Glutamatergic neuron (in vitro differentiated cells): ENCODE results near the gene HS6ST1. TPM values are rescaled to one million over a fixed set of nuclear protein-coding genes. Genes with fewer than 3 reads are reported as not detected.

Source experiments
- DNase-seq: peaks from one replicate; pipeline ENCODE4 v3.0.0; 2022
- H3K27ac Mint-ChIP-seq: one replicate; pipeline ENCODE4 v1.8.0; 2020; ENCODE audit warnings: mild to moderate bottlenecking, mixed read lengths, inconsistent platforms; ENCODE audit not compliant: unreplicated experiment
- H3K27me3 Mint-ChIP-seq: one replicate; pipeline ENCODE4 v1.8.0; 2020; ENCODE audit warnings: mild to moderate bottlenecking, moderate library complexity, mixed read lengths, inconsistent platforms; ENCODE audit not compliant: unreplicated experiment
- H3K36me3 Mint-ChIP-seq: one replicate; pipeline ENCODE4 v1.8.0; 2020; ENCODE audit warnings: mild to moderate bottlenecking, mixed read lengths, inconsistent platforms; ENCODE audit not compliant: unreplicated experiment
- H3K4me1 Mint-ChIP-seq: one replicate; pipeline ENCODE4 v1.8.0; 2020; ENCODE audit warnings: mild to moderate bottlenecking, low read depth, mixed read lengths, inconsistent platforms; ENCODE audit not compliant: unreplicated experiment
- H3K4me3 Mint-ChIP-seq: one replicate; pipeline ENCODE4 v1.8.0; 2020; ENCODE audit warnings: mild to moderate bottlenecking, mixed read lengths, inconsistent platforms; ENCODE audit not compliant: unreplicated experiment
- H3K9me3 Mint-ChIP-seq: one replicate; pipeline ENCODE4 v1.8.0; 2020; ENCODE audit warnings: mild to moderate bottlenecking, moderate library complexity, mixed read lengths, inconsistent platforms; ENCODE audit not compliant: unreplicated experiment
- CTCF ChIP-seq: fragments of 200-600 bp; sonication (generic); IDR thresholded peaks from one replicate; pipeline ENCODE4 v1.5.0; 2021; ENCODE audit not compliant: partially characterized antibody, unreplicated experiment
- total RNA-seq: library from RNA; stranded (reverse); fragmentation: NEBNext Ultra II Directional; extraction: Animal tissue kit (Norgen Biotek cat#: 25700); gene quantifications from one replicate; pipeline ENCODE4 v1.2.1, GENCODE V29; 2021; ENCODE audit not compliant: unreplicated experiment

The HS6ST1 gene
- total RNA-seq, 1 donor from 2014 or later: 173 TPM

DNA sequence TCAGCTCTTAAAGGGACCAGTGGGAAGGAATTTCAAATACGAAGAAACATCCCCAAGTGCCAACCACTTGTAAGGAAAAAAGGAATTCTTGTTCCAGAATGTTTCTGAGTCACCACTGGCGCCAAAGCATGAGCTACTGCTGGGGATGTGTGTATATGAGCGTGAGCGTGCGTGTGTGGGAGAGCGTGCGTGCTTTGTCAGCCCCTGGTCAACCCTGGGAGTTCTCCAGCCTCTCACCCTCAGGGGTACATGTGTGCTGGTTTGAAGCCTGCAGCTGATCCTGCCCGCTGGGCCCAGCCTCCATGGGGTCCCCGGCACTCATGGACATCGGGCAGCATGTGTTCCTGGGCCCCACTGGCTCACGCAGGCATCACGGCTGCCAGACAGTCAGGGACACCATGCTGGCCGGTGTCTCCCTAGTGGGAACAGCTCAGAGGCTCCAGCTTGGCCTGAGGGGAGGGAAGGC lies 17.1 kb downstream of the HS6ST1 start:
- H3K4me3 Mint-ChIP-seq: peak overlapping the region; percentile 26
- peaks cover 20% of the 10 kb centered on the region for H3K9me3 Mint-ChIP-seq
- peak overlapping the region; percentile 87 for H3K27ac Mint-ChIP-seq
- no peak for TF ChIP-seq CTCF
- peaks cover 5% of the 10 kb centered on the region for H3K36me3 Mint-ChIP-seq
- DNase-seq: no peak
- H3K4me1 Mint-ChIP-seq: peaks cover 61% of the 10 kb centered on the region
- peaks cover 13% of the 10 kb centered on the region for H3K27me3 Mint-ChIP-seq

DNA sequence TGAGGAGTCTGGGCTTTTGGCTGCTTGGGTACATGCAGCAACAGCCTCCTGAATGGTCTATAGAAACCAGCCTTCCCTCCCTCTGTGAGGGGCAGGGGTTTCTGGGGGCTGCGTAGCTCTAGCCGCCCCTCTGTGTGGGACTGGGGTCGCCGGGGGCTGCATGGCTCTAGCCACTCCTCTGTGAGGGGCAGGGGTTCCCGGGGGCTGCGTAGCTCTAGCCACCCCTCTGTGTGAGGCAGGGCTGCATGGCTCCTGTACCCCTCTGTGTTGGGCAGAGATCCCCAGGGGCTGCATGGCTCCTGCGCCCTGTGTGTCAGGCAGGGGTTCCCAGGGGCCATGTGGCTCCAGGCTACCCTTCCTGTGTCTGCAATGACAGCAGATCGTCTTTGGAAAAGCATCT lies 17.6 kb downstream of the HS6ST1 start:
- Mint-ChIP-seq H3K9me3 (peaks cover 17% of the 10 kb centered on the region), H3K4me3 (peak overlapping the region; percentile 65), H3K36me3 (peaks cover 5% of the 10 kb centered on the region), H3K4me1 (peaks cover 55% of the 10 kb centered on the region), H3K27ac (peak overlapping the region; percentile 91), H3K27me3 (peaks cover 10% of the 10 kb centered on the region)
- DNase-seq: no peak
- TF ChIP-seq CTCF: no peak

GRCh38 chr2:128300151-128301020 lies 18.3 kb downstream of the HS6ST1 start:
- Mint-ChIP-seq H3K36me3 (peaks cover 5% of the 10 kb centered on the region), H3K4me3 (peak overlapping the region; percentile 65), H3K9me3 (peaks cover 13% of the 10 kb centered on the region), H3K27me3 (peaks cover 5% of the 10 kb centered on the region), H3K27ac (peak overlapping the region; percentile 91), H3K4me1 (peaks cover 52% of the 10 kb centered on the region)
- no peak for DNase-seq
- TF ChIP-seq CTCF: no peak

DNA sequence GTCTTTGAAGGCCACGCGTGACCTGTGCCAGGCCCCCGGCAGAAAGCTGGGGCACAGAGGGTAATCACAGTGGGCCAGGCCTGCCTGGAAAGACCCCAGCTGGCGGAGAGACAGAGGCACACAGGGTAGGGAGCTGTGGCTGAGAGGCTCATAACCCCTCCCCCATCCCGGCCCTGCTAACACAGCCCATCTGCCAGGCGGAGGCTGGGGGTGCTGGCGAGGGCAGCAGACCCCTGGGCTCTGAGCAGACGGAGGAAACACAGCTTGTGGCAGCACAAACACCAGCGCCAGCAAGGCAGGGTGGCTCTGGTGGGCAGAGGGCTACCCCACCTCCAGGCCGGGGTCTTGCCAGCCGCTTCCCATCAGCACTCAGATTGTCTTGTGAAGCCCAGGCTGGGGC lies 19.0 kb downstream of the HS6ST1 start:
- Mint-ChIP-seq H3K36me3 (peaks cover 5% of the 10 kb centered on the region), H3K4me1 (peaks cover 52% of the 10 kb centered on the region)
- no peak for TF ChIP-seq CTCF

More for the DNA sequence above, 19.0 kb downstream of the HS6ST1 start:
- peaks cover 5% of the 10 kb centered on the region for H3K27me3 Mint-ChIP-seq
- DNase-seq: peak; percentile 72
- H3K4me3 Mint-ChIP-seq: no peak overlapping the region
- peaks cover 14% of the 10 kb centered on the region for H3K9me3 Mint-ChIP-seq
- H3K27ac Mint-ChIP-seq: peak overlapping the region; percentile 88
